ENCODE data around the gene DDX39B. TPM values are rescaled to one million over a fixed set of nuclear protein-coding genes. Genes with fewer than 3 reads are reported as not detected.

DDX39B gene
- total RNA-seq, 1 experiment from 2014 or later, result 813 TPM

GRCh38 chr6:31545291-31545690, 3.5 kb upstream of the DDX39B start:
- H3K4me1 ChIP-seq (ENCODE audit: insufficient read depth, low read length), result peaks cover under 1% of the 10 kb centered on the region; the same call in 1 of the 2 replicates
- no peak overlapping the region for H2AFZ ChIP-seq (ENCODE audit: low read length)
- no peak overlapping the region for H2AK5ac ChIP-seq (ENCODE audit: insufficient read length, low read length)
- no CpG with 5 or more reads among the region's 7 CpGs for WGBS (ENCODE audit: extremely low coverage, insufficient read length, low lambda C conversion rate)
- no peaks in the 10 kb centered on the region for H3K27me3 Mint-ChIP-seq (ENCODE audit: low read depth)
- peaks cover 17 to 32% (median 31%) of the 10 kb centered on the region in 3 experiments for H3K36me3 Mint-ChIP-seq (ENCODE audit: insufficient read depth in 1 of 3, low read depth in 3 of 3)
- H3K4me3 Mint-ChIP-seq, result peak overlapping the region in 1 of 2 experiments; percentile 84; a peak in 3 of 5 replicates
- peaks cover 11% of the 10 kb centered on the region for H3K79me2 ChIP-seq (ENCODE audit: insufficient read depth, low read length)
- no peak overlapping the region for H3K23ac ChIP-seq (ENCODE audit: insufficient read length, low read depth, low read length)
- peaks cover 3% of the 10 kb centered on the region for H3K79me1 ChIP-seq (ENCODE audit: insufficient read depth, low read depth, low read length, poor library complexity, severe bottlenecking)
- no peak overlapping the region for H2BK20ac ChIP-seq (ENCODE audit: low read depth, low read length, poor library complexity, severe bottlenecking)
- no peak overlapping the region for H4K8ac ChIP-seq (replicated peaks; ENCODE audit: insufficient read length, low read depth, low read length)
- H3K4me2 ChIP-seq (ENCODE audit: insufficient read depth, insufficient read length, low read length), result peak overlapping the region; percentile 56
- no peak overlapping the region for H3K14ac ChIP-seq (ENCODE audit: insufficient read depth, low read length)
- no peak overlapping the region for H2BK15ac ChIP-seq (ENCODE audit: low read depth, low read length)
- H3K4me1 Mint-ChIP-seq, result peaks cover 24 to 34% of the 10 kb centered on the region in 2 experiments
- H2BK120ac ChIP-seq (ENCODE audit: low read depth, low read length, poor library complexity, severe bottlenecking), result no peak overlapping the region
- no peak overlapping the region for H3K56ac ChIP-seq (ENCODE audit: insufficient read length, low read depth, low read length)
- H3K27me3 ChIP-seq (ENCODE audit: insufficient read depth, low read length), result no peaks in the 10 kb centered on the region
- no peak overlapping the region for H3K27ac ChIP-seq (ENCODE audit: insufficient read length, low read depth, low read length)
- no peak overlapping the region for H4K91ac ChIP-seq (ENCODE audit: insufficient read length, low read depth, low read length)
- no peak for TF ChIP-seq CTCF (conservative IDR thresholded peaks at IDR 0.05)
- H4K5ac ChIP-seq (ENCODE audit: insufficient read length, low read depth, low read length), result no peak overlapping the region
- H3T11ph ChIP-seq (ENCODE audit: low read length), result no peak overlapping the region
- H4K20me1 ChIP-seq (ENCODE audit: control insufficient read depth, insufficient read depth, insufficient read length), result no peaks in the 10 kb centered on the region
- no peak for DNase-seq
- no peaks in the 10 kb centered on the region; a peak in 1 of 5 replicates for H3K9me3 Mint-ChIP-seq
- no peak overlapping the region for H2BK5ac ChIP-seq (ENCODE audit: insufficient read length, low read length)
- H3K27ac Mint-ChIP-seq, result peak overlapping the region in 1 of 3 experiments; percentile 97; a peak in 1 of 7 replicates
- no peak overlapping the region for H2BK12ac ChIP-seq (ENCODE audit: insufficient read length, low read depth, low read length)
- H3K23me2 ChIP-seq (ENCODE audit: insufficient read length, low read depth, low read length, poor library complexity, severe bottlenecking), result peaks cover 4% of the 10 kb centered on the region
- no peak overlapping the region for H3K9ac ChIP-seq (ENCODE audit: extremely low read depth, insufficient read length, low read length)
- H3K9me3 ChIP-seq (ENCODE audit: control insufficient read depth, low read depth, low read length), result no peaks in the 10 kb centered on the region
- H3K4ac ChIP-seq (ENCODE audit: low read depth, low read length), result no peak overlapping the region
- no peak overlapping the region for H3K18ac ChIP-seq (ENCODE audit: insufficient read length, low read depth, low read length)
